ENCODE measurements around the gene MAP3K3.
A peak's percentile ranks its signal among the peaks of the same experiment; 100 is the strongest.

Gene MAP3K3

DNA sequence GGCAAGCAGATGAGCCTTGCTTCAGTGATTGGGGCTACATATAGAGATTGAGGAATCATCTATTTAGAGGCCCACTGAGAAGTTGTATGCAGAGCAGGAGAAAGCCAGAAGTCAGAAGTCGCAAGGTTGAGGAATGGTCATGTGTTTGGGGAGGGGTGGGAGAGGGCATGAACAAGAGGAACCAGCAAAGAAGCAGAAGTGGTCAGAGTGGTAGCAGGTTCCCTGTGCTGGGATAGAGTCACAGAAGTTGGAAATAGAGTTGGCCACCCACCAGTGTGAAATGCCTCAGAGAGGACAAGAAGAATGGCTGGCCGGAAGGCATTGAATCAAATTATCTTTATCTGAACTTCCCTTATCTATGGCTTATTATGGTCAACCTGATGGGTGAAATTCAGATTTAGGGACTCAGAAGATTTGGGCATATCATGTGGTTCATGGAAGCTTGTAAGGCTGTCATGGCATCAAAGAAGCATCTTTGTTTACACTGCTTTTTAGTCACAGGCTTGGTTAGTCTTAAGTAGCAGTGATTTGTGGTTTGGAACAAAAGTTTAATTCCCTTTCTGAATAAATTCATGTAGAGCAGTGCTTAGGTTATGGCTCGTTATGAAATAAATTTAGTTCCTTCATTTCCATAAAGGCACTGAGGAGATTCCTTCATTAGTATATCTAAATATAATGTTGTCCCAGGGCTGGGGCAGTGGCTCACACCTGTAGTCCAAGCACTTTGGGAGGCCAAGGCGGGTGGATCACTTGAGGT, 19.7 kb downstream of the MAP3K3 start:
- no peak overlapping the region for H3K4me3 ChIP-seq (ENCODE audit: low read depth, low read length)
- DNase-seq (ENCODE audit: low read depth), result peak; percentile 82
- TF ChIP-seq MAX (IDR thresholded peaks at IDR 0.05; ENCODE audit: low read depth, low read length) (no peak), MYC (IDR thresholded peaks at IDR 0.05; ENCODE audit: low read depth, low read length) (peak; percentile 26; the same call in 1 of the 2 replicates)

GRCh38 chr17:63644846-63645245, 22.6 kb downstream of the MAP3K3 start:
- H3K4me3 ChIP-seq (ENCODE audit: low read depth, low read length), result no peak overlapping the region
- TF ChIP-seq MAX (IDR thresholded peaks at IDR 0.05; ENCODE audit: low read depth, low read length) (no peak), MYC (IDR thresholded peaks at IDR 0.05; ENCODE audit: low read depth, low read length) (no peak), POLR2A (IDR thresholded peaks at IDR 0.05; ENCODE audit: extremely low read depth, insufficient read length) (no peak)
- TF ChIP-seq, protein P1, sequence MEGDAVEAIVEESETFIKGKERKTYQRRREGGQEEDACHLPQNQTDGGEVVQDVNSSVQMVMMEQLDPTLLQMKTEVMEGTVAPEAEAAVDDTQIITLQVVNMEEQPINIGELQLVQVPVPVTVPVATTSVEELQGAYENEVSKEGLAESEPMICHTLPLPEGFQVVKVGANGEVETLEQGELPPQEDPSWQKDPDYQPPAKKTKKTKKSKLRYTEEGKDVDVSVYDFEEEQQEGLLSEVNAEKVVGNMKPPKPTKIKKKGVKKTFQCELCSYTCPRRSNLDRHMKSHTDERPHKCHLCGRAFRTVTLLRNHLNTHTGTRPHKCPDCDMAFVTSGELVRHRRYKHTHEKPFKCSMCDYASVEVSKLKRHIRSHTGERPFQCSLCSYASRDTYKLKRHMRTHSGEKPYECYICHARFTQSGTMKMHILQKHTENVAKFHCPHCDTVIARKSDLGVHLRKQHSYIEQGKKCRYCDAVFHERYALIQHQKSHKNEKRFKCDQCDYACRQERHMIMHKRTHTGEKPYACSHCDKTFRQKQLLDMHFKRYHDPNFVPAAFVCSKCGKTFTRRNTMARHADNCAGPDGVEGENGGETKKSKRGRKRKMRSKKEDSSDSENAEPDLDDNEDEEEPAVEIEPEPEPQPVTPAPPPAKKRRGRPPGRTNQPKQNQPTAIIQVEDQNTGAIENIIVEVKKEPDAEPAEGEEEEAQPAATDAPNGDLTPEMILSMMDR (IDR thresholded peaks at IDR 0.05; ENCODE audit: low read depth, low read length), result no peak
- DNase-seq (ENCODE audit: low read depth), result no peak

DNA sequence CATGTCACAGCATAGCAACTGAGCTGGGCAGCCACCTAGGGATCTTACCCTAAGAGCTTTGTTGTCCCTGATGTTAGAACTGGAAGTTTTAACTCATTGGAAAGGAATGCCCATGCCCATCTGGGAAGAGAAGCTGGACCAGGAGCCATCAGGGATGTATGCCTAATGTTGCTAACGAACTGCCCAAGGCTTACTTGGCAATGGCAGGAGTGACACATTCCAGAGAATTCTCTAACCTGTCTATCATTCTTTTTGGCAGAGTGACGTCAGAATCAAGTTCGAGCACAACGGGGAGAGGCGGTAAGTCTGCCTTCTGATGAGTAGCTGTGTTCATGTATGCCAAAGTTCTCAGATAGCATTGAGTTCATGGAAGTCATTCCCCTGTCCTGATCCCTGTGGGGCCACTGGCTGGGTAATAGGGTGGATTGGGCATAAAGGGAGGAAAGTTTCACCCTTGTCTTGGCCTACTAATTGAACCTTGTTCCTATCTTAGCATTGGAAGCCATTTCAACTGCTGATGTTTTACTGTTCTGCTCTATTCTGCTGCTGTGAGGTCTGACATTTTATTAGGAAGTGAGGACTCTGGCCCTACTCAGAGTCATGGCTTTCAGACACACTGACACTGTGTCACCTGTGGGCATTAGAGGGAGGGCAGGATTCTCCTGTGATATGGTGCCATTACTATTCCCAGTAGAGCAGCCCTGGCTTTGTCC, 23.7 kb downstream of the MAP3K3 start:
- DNase-seq (ENCODE audit: low read depth), result no peak
- TF ChIP-seq MYC (IDR thresholded peaks at IDR 0.05; ENCODE audit: low read depth, low read length) (no peak), MAX (IDR thresholded peaks at IDR 0.05; ENCODE audit: low read depth, low read length) (no peak), POLR2A (IDR thresholded peaks at IDR 0.05; ENCODE audit: extremely low read depth, insufficient read length) (no peak)
- TF ChIP-seq, protein P1 (IDR thresholded peaks at IDR 0.05; ENCODE audit: low read depth, low read length), result no peak
- no peak overlapping the region for H3K4me3 ChIP-seq (ENCODE audit: low read depth, low read length)

DNA sequence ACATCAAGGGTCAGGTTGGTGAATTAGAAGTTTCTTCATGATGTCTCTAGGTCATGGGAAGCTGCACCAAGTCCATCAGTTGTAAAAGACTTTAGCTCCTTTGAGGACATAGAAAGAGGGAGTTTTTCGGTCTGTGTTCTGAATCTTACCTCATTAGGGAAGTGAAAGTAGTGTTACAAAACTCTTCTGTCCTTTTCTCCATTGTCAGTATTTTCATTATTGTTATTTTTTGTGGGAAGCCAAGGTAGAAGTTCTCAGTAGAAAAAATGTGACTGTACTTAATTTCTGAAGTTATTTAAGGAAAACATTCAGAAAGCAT, 24.2 kb downstream of the MAP3K3 start:
- peak; percentile 71 for DNase-seq (ENCODE audit: low read depth)
- TF ChIP-seq POLR2A (IDR thresholded peaks at IDR 0.05; ENCODE audit: extremely low read depth, insufficient read length) (no peak), MYC (IDR thresholded peaks at IDR 0.05; ENCODE audit: low read depth, low read length) (no peak), MAX (IDR thresholded peaks at IDR 0.05; ENCODE audit: low read depth, low read length) (no peak)
- TF ChIP-seq, protein P1 (IDR thresholded peaks at IDR 0.05; ENCODE audit: low read depth, low read length), result no peak
- H3K4me3 ChIP-seq (ENCODE audit: low read depth, low read length), result no peak overlapping the region

- TF ChIP-seq MYC (IDR thresholded peaks at IDR 0.05; ENCODE audit: low read depth, low read length) (no peak), POLR2A (IDR thresholded peaks at IDR 0.05; ENCODE audit: extremely low read depth, insufficient read length) (no peak), MAX (IDR thresholded peaks at IDR 0.05; ENCODE audit: low read depth, low read length) (no peak)
- TF ChIP-seq, protein P1 (IDR thresholded peaks at IDR 0.05; ENCODE audit: low read depth, low read length), result no peak
- no peak overlapping the region for H3K4me3 ChIP-seq (ENCODE audit: low read depth, low read length)
- DNase-seq (ENCODE audit: low read depth), result no peak
Observed at GRCh38 chr17:63647065-63647725, 25.0 kb downstream of the MAP3K3 start.

DNA sequence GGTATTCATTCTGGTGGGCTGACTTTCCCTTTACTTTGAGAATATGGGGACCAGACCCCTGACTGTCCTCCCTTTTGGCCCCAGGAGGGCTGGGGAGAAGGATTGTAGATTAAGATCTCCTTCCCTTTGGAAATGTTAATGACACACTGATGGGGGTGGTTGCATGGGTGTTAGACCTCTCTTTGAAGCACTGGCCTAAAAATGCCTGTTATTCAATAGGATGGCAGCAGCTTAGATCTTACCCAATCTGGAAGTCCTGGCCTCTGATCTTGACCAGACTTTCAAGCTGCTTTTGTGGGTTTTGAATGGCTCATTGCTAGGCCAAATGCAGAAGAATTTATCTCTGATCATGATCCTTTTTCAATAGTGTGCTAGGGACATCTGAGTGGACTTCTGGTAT, 25.7 kb downstream of the MAP3K3 start:
- no peak overlapping the region for H3K4me3 ChIP-seq (ENCODE audit: low read depth, low read length)
- DNase-seq (ENCODE audit: low read depth), result no peak
- TF ChIP-seq, protein P1 (IDR thresholded peaks at IDR 0.05; ENCODE audit: low read depth, low read length), result no peak
- no peak for TF ChIP-seq POLR2A (IDR thresholded peaks at IDR 0.05; ENCODE audit: extremely low read depth, insufficient read length)
- no peak for TF ChIP-seq MAX (IDR thresholded peaks at IDR 0.05; ENCODE audit: low read depth, low read length)
